GM21737 (cell line): Measurements from ENCODE around the gene SLC36A4.
"Not testable (repeated sequence)": the region's sequence is repeated elsewhere in the genome, so short reads cannot be mapped to it uniquely, and the experiment has no call there.

Experiments
- ATAC-seq: cut with Tn5 transposase; IDR thresholded peaks from one replicate; pipeline ENCODE4 v1.9.1; 2021; ENCODE audit warnings: mild to moderate bottlenecking, moderate library complexity; ENCODE audit not compliant: unreplicated experiment

Gene SLC36A4

DNA sequence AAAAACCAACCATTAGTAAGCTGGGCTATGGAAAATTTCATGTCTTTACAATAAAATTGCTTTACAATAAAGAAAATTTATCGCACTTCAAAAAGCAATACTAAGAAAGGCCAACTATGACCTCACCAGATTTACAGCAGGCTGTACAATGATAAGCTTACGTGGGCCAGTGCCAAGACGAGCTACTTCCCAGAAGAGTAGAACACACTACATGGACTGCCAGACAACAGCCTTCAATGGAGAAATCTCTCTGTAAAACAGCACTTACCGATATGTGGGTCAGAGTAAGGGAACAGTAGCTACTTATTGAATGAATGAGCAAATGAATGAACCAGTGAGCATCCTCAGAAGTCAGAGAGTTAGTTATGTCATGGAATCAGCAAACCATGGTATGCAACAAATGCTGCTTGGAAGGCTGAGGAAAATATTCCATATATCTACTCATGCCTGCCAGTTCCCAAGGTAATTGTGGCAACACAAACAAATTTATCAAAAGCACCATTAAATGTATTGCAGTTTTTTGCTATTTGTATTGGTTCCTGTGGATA is 74.4 kb downstream of the SLC36A4 start:
- no peak for ATAC-seq

DNA sequence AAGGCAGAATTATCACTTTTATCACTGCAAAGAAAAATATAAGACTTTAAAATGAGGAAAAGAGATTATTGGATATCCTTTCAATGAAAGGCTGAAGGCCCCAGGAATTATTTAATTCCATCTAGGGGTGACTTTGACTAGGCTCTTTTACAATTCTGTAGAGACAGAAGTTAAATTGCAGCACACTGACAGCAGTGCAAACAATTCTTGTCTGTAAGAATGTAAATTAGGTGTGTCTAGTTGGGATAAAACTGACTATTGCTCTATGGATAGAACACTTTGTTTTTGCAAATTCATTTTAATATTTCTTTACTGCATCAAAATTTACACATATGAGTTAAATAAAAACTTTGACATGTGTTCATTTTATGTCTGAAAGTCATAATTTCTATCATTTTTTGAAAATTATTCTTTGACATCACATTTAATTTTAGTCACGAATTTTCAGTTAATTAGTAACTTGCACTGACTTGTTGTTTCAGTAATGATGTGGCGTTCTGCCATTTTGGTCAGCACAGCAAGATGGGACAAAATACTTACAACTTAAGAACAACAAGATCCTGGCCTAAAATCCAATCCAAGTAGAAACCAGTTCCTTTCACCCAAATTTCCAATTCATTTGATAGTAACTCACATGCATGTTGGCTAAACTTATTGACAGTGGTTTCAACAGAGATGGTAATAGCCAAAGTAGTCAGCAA is 75.1 kb downstream of the SLC36A4 start:
- no peak for ATAC-seq

DNA sequence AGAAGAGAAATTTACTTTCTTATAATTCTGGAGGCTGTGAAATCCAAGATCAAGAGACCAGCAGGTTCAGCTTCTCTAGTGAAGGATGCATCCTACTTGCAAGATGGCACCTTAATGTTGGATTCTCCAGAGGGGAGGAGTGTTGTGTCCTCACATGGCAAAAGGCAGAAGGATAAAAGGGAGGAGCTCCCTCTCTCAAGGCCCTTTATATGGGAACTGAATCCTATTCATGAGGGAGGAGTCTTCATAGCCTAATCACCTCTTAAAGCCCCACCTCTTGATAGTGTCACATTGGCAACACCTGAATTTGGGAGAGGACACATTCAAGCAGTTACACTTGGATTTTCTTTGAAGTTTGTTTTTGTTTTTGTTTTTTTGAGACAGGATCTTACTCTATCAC is 79.5 kb downstream of the SLC36A4 start:
- no peak for ATAC-seq

DNA sequence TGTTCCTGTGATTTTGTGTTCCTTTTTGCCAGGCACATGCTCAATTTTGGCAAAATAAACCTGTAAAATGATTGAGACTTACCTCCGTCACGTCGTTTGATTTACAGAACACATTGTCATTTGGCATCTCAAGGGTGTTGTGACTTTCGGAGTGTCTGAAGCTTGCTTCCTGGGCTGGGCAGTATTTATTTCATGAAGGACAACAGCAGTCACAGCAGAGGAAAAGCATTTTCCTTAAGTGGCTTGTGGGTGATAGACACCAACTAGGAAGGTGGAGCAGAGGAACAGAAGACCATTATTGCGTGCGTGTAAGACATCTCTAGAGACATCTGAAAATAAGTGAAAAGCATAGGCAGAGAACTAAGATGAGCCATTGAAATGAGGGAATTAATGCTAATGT is 80.2 kb downstream of the SLC36A4 start:
- ATAC-seq = no peak

DNA sequence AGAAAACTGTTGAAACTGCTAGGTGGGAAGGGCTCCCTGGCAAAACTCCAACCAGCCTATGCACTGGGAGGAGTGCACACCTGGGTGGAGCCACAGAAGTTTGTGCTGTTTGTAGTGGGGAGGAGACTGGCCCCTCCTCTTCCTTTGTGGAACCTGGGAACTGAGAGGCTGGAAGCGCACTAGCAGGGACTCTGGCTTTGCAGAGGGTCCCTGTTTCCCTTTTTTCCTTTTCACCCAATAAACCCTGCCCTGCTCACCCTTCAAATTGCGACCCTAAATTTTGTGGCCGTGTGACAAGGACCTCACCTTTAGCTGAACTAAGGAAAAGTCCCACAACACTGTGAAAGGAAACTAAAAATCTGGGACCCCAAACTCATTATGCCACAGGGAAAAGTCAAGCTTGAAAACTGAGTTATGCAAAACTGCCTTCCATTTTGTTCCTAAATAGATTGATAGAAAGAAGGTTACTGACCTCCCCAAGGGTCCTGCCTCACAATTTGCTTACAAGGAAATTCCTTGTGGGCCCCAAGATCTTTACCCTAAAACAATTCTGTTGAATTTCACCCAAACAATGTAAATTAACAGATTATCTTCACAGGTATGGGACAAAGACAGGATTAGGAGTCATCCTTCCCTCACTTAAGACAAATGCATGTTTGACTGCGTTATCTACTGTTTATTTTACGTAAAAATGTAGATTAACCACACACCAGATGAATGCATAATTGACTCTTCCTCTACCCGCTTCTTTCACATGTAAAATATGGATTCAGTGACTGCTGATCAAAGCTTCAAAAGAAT is 81.0 kb downstream of the SLC36A4 start:
- ATAC-seq = no peak

DNA sequence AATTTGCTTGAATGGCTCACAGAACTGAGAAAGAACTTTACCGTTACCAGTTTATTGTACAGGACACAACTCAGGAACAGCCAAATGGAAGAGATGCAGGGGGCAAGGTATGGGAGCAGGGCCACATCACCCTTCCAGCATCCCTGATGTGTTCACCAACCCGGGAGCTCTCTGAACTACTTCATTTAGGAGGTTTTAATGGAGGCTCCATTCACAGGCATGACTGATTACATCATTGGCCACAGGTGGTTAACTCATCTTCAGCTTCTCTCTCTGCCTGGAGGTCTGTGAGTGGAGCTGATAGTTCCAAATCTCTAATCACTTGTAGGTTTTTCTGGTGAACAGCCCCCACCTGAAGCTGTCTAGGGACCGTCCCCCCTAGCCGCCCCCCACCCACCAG is 83.5 kb downstream of the SLC36A4 start:
- ATAC-seq = no peak

DNA sequence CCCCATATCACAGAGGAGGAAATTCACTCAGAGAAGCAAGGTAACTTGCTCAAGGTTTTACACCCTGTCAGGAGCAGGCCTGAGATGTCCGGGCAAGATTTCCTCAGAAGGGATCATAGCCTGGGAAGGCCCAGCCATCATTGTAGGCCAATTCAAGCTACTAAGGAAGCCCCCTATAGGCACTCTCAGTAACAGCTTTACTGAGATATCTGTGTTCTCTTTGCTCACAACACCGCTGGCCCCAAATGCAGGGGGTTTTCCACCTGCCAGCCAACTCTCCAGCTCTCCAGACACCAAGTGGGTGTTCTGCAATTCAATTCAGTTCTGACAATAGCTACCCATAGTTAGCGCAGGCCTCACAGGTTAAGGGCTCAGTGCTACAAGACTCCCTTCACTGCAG is 84.0 kb downstream of the SLC36A4 start:
- no peak for ATAC-seq

DNA sequence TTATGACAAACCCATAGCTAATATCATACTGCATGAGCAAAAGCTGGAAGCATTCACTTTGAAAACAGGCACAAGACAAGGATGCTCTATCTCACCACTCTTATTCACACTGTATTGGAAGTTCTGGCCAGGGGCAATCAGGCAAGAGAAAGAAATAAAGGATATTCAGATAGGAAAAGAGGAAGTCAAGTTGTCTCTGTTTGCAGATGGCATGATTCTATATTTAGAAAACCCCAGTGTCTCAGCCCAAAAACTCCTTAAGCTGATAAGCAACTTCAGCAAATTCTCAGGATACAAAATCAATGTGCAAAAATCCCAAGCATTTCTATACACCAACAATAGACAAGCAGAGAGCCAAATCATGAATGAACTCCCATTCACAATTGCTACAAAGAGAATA is 86.6 kb downstream of the SLC36A4 start:
- not testable (repeated sequence) for ATAC-seq

DNA sequence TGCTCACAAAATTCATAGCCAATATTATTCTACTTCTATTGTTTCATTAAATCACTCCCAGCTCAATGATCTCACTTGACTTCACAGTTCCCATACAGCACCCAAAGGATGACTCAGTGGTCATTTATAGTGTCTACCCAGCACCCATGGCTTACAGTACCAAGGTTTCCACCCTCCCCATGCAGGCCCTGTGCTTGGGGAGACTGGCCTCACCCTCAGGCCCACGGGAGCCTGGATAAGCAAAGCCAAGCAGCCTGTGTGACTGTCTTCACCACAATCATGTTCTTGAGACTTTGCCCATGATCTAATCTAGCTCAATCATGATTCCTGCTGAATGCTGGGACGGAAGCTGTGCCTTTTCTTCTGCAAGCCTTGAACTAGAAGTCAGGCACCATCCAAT is 97.6 kb downstream of the SLC36A4 start:
- no peak for ATAC-seq

DNA sequence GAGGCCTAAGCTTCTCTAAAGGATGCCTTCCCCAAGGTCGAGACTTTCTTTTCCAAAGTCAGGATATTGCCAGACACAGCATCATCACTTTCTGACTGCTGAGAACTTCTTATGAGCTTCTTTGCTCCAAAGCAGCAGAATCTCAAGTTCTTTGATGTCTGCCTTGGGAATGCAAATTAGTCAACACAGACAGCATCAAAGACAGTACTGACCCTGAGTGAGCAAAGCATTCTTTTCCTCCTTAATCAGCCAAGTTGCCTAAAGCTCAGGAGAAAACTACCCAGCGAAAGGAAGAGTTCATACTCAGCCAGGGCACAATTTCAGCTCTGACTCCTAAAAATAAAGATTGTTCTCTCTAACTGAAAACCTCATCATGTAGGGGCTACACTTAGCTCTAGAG is 98.0 kb downstream of the SLC36A4 start:
- no peak for ATAC-seq
